PC-9 (cell line): Measurements from ENCODE around the gene KLK4. TPM values are rescaled to one million over a fixed set of nuclear protein-coding genes. Genes with fewer than 3 reads are reported as not detected.

ENCODE experiments used
- BruUV-seq: library from RNA; stranded (reverse); fragments of 400-500 nt; replicated peaks from 2 replicates; lab custom pipeline; 2021; lab: Mats Ljungman, UMichigan
- CTCF ChIA-PET: fragments of 300-600 bp; sonication (Branson Sonifier 250); formaldehyde crosslinking; loops from one replicate; lab custom pipeline; 2022; ENCODE audit warnings: antibody characterized with exemption; lab: Charles Lee
- POLR2A ChIA-PET: fragments of 300-600 bp; sonication (Branson Sonifier 250); formaldehyde crosslinking; loops from one replicate; lab custom pipeline; 2022; ENCODE audit warnings: antibody characterized with exemption; ENCODE audit not compliant: unreplicated experiment; lab: Charles Lee
- DNase-seq, 2 experiments: peaks; one replicate each; pipeline versions ENCODE4 v3.0.0 to v3.0.0-alpha.2; 2015 to 2022; ENCODE audit warnings: mixed read lengths in 1 of 2
- H2AFZ ChIP-seq: fragments of 200-600 bp; sonication (generic); 2 replicates; pipeline ENCODE4 v1.8.1; 2017; ENCODE audit warnings: antibody characterized with exemption
- H3F3A ChIP-seq: fragments of 200-600 bp; sonication (generic); 2 replicates; pipeline ENCODE4 v1.8.1; 2017; ENCODE audit warnings: antibody characterized with exemption, mild to moderate bottlenecking, low read depth; ENCODE audit not compliant: insufficient read depth
- H3K27ac ChIP-seq: fragments of 200-600 bp; sonication (generic); 2 replicates; pipeline ENCODE4 v1.6.1; 2016; ENCODE audit warnings: mixed run types
- H3K27me3 ChIP-seq: fragments of 200-600 bp; sonication (generic); 2 replicates; pipeline ENCODE4 v1.6.1; 2016; ENCODE audit warnings: low read depth, mixed run types; ENCODE audit not compliant: insufficient read depth
- H3K36me3 ChIP-seq: fragments of 200-600 bp; sonication (generic); 2 replicates; pipeline ENCODE4 v1.6.1; 2016; ENCODE audit warnings: low read depth, mixed run types
- H3K4me1 ChIP-seq: fragments of 200-600 bp; sonication (generic); replicated peaks from 2 replicates; pipeline ENCODE4 v1.6.1; 2016; ENCODE audit warnings: mixed run types; ENCODE audit not compliant: insufficient read depth
- H3K4me2 ChIP-seq: fragments of 200-600 bp; sonication (generic); 2 replicates; pipeline ENCODE4 v1.6.1; 2017; ENCODE audit warnings: mixed run types
- H3K4me3 ChIP-seq: fragments of 200-600 bp; sonication (generic); 2 replicates; pipeline ENCODE4 v1.6.1; 2016; ENCODE audit warnings: mixed run types
- H3K79me2 ChIP-seq: fragments of 200-600 bp; sonication (generic); 2 replicates; pipeline ENCODE4 v1.6.1; 2017; ENCODE audit warnings: low read depth, mixed run types
- H3K9me2 ChIP-seq: fragments of 200-600 bp; sonication (generic); 2 replicates; pipeline ENCODE4 v1.8.1; 2017; ENCODE audit warnings: mild to moderate bottlenecking; ENCODE audit not compliant: insufficient read depth
- H3K9me3 ChIP-seq: fragments of 200-600 bp; sonication (generic); 2 replicates; pipeline ENCODE4 v1.8.1; 2016; ENCODE audit warnings: low read depth; ENCODE audit not compliant: insufficient read depth
- H4K20me1 ChIP-seq: fragments of 200-600 bp; sonication (generic); 2 replicates; pipeline ENCODE4 v1.8.1; 2017; ENCODE audit not compliant: insufficient read depth
- CTCF ChIP-seq: fragments of 200-600 bp; sonication (generic); conservative IDR thresholded peaks from 2 replicates; pipeline ENCODE4 v1.6.1; 2017; ENCODE audit warnings: mixed run types, antibody characterized with exemption, mild to moderate bottlenecking, moderate library complexity
- EZH2 ChIP-seq: fragments of 200-600 bp; sonication (generic); IDR thresholded peaks from 2 replicates; pipeline ENCODE4 v1.8.0; 2017; ENCODE audit warnings: antibody characterized with exemption, low read depth
- intact Hi-C: fragments of 100-400 bp; cut with micrococcal nuclease; formaldehyde crosslinking; loops from one replicate; pipeline ENCODE4 v1.10.0; 2022; ENCODE audit not compliant: unreplicated experiment
- total RNA-seq: library from RNA; stranded (reverse); gene quantifications from 2 replicates; pipeline ENCODE4 v1.2.3, GENCODE V29; 2021

KLK4 gene
- total RNA-seq, 1 experiment from 2014 or later = not detected

DNA sequence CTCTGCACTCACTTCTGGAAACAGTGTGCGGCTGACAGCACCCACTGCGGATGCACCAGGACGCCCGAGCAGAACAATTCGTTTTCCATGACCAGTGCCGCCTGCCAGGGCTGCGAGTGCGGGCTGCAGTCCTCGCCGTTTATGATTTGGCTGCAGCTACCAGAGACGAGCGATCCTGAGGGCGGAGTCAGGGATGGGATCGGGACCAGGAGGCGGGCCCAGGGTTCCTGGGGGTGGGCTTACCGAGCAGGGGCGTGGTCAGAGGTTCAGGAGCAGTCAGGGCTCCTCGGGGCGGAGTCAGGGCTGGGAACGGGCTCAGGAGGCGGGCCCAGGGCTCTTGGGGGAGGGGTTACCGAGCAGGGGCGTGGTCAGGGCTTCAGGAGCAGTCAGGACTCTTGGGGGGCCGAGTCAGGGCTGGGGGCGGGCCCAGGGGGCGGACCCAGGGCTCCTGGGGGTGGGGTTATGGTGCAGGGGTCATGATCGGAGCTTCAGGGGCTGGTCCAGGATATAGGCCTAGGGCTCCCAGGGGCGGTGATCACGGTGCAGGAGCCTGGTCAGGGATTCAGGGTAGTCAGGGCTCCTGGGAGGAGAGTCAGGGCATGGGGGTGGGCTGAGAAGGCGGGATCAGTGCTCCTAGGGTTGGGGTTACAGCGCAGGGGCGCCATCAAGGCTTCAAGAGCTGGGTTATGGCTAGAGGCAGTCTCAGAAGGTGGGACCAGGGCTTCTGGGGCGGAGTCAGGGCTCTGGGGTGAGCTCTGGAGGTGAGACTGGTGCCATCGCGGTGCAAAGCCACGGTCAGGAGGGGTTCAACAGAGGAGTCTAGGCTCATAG is 1.7 kb downstream of the KLK4 start:
- ChIA-PET POLR2A (interaction anchor here (0.6 kb wide), 1 partner anchor 108 kb away, joined by 30 read pairs; no protein-coding TSS in a partner anchor), CTCF (interaction anchor here (0.6 kb wide), 2 partner anchors 194 to 711 kb away, joined by 5 to 7 read pairs; no protein-coding TSS in a partner anchor)
- peak; percentile 58 to 79 for DNase-seq
- H3F3A ChIP-seq = peaks cover 8% of the 10 kb centered on the region; the same call in 1 of the 2 replicates
- no TSS peak for BruUV-seq
- H3K27ac ChIP-seq = no peak overlapping the region
- no peaks in the 10 kb centered on the region for H3K4me1 ChIP-seq
- H3K4me2 ChIP-seq = no peak overlapping the region
- H3K27me3 ChIP-seq = peaks cover 58% of the 10 kb centered on the region
- H3K36me3 ChIP-seq = no peaks in the 10 kb centered on the region
- no peaks in the 10 kb centered on the region for H3K9me2 ChIP-seq
- H2AFZ ChIP-seq = no peak overlapping the region
- H3K4me3 ChIP-seq = no peak overlapping the region
- intact Hi-C loops = no loop called here
- no peaks in the 10 kb centered on the region for H3K79me2 ChIP-seq
- TF ChIP-seq EZH2 (no peak), CTCF (no peak)
- no peaks in the 10 kb centered on the region for H4K20me1 ChIP-seq
- no peaks in the 10 kb centered on the region for H3K9me3 ChIP-seq

DNA sequence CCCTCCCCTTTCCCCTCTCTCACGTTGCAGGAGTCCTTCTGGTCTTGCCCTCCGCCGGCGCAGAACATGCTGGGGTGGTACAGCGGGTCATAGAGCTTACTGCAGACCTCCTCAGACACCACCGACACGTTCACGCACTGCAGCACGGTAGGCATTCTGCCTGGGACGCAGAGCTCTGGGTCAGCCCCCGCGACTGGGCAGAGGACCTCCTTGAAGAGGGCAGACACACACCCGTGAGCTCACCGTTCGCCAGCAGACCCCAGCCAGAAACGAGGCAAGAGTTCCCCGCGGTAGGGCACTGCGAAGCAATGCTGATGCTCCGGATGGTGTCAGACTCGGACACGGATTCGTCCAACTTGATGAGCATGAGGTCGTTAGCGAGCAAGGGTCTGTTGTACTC is 2.9 kb downstream of the KLK4 start:
- no TSS peak for BruUV-seq
- CTCF ChIA-PET = no interaction called here

DNA sequence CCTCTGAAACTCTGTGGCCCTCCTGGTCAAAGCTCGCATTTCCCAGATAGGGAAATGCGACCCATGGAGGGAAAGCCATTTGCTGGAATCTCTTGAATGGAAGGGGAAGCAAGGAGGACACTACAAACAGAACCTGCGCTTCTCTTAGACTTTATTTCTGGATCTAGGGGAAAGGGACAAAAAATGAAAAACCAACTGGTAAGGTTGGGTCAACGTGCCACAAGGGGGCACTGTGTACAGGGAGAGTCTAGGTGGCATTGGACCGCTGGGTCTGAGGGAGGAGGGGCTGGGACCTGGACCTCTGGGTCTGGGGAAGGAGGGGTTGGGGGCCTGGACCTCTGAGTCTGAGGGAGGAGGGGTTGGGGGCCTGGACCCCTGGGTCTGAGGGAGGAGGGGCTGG is 5.0 kb downstream of the KLK4 start:
- no peaks in the 10 kb centered on the region for H3K79me2 ChIP-seq
- peaks cover 8% of the 10 kb centered on the region; the same call in 1 of the 2 replicates for H3F3A ChIP-seq
- H3K4me2 ChIP-seq = no peak overlapping the region
- no peak overlapping the region for H2AFZ ChIP-seq
- H3K36me3 ChIP-seq = no peaks in the 10 kb centered on the region
- intact Hi-C loops = no loop called here
- no peak for DNase-seq
- ChIA-PET CTCF (interaction anchor here (0.5 kb wide), 1 partner anchor 112 kb away, joined by 3 read pairs; no protein-coding TSS in a partner anchor), POLR2A (no interaction called here)
- no peak overlapping the region for H3K27ac ChIP-seq
- no peaks in the 10 kb centered on the region for H3K9me3 ChIP-seq
- H3K27me3 ChIP-seq = peaks cover 27% of the 10 kb centered on the region
- H4K20me1 ChIP-seq = no peaks in the 10 kb centered on the region
- BruUV-seq = no TSS peak
- TF ChIP-seq EZH2 (no peak), CTCF (peak; percentile 81)
- H3K4me3 ChIP-seq = no peak overlapping the region
- no peaks in the 10 kb centered on the region for H3K9me2 ChIP-seq
- H3K4me1 ChIP-seq = no peaks in the 10 kb centered on the region

More for the DNA sequence above, 2.9 kb downstream of the KLK4 start:
- H3K36me3 ChIP-seq = no peaks in the 10 kb centered on the region
- no peaks in the 10 kb centered on the region for H3K4me1 ChIP-seq
- H3K9me3 ChIP-seq = no peaks in the 10 kb centered on the region
- H3K27ac ChIP-seq = no peak overlapping the region
- H3K4me3 ChIP-seq = no peak overlapping the region
- peaks cover 48% of the 10 kb centered on the region for H3K27me3 ChIP-seq
- peaks cover 8% of the 10 kb centered on the region; the same call in 1 of the 2 replicates for H3F3A ChIP-seq
- DNase-seq = no peak
- no peak overlapping the region for H3K4me2 ChIP-seq
- no peaks in the 10 kb centered on the region for H3K79me2 ChIP-seq
- POLR2A ChIA-PET = interaction anchor here (0.6 kb wide), 1 partner anchor 12 kb away, joined by 6 read pairs; no protein-coding TSS in a partner anchor
- H4K20me1 ChIP-seq = no peaks in the 10 kb centered on the region
- no peak overlapping the region for H2AFZ ChIP-seq
- H3K9me2 ChIP-seq = no peaks in the 10 kb centered on the region
- TF ChIP-seq CTCF (no peak), EZH2 (no peak)
- intact Hi-C loops = no loop called here
